ENCODE results near the gene SFMBT2. TPM values are rescaled to one million over a fixed set of nuclear protein-coding genes. Genes with fewer than 3 reads are reported as not detected.

Gene SFMBT2
- total RNA-seq, 1 experiment from 2014 or later, result 14.3 TPM

DNA sequence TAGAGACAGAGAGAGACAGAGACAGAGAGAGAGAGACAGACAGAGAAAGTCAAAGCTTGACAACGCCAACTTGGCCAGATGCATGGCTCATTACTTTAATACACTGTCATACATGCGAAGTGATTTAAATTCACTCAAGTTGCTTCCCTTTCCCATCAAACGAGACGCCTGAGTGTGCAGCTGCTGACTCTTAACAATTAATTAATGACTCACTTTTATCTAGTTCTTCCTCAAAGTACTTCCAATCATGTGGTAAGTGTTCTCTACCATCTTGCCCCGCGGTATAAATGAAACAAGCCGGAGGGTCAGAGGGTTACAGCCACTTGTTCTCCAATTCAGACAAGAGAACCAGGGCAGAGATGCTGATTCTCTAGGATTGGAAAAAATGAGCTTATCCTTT is 90.8 kb downstream of the SFMBT2 start:
- TF ChIP-seq, protein P1, sequence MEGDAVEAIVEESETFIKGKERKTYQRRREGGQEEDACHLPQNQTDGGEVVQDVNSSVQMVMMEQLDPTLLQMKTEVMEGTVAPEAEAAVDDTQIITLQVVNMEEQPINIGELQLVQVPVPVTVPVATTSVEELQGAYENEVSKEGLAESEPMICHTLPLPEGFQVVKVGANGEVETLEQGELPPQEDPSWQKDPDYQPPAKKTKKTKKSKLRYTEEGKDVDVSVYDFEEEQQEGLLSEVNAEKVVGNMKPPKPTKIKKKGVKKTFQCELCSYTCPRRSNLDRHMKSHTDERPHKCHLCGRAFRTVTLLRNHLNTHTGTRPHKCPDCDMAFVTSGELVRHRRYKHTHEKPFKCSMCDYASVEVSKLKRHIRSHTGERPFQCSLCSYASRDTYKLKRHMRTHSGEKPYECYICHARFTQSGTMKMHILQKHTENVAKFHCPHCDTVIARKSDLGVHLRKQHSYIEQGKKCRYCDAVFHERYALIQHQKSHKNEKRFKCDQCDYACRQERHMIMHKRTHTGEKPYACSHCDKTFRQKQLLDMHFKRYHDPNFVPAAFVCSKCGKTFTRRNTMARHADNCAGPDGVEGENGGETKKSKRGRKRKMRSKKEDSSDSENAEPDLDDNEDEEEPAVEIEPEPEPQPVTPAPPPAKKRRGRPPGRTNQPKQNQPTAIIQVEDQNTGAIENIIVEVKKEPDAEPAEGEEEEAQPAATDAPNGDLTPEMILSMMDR (IDR thresholded peaks at IDR 0.05), result no peak
- TF ChIP-seq MYBL2 (CRISPR knock-in tag; IDR thresholded peaks at IDR 0.05) (no peak), FOXK1 (CRISPR knock-in tag; IDR thresholded peaks at IDR 0.05) (no peak), JUN (CRISPR knock-in tag; IDR thresholded peaks at IDR 0.05) (no peak), NFE2L1 (CRISPR knock-in tag; IDR thresholded peaks at IDR 0.05) (no peak), ZNF232 (CRISPR knock-in tag; IDR thresholded peaks at IDR 0.05) (no peak), AFF4 (CRISPR knock-in tag; IDR thresholded peaks at IDR 0.05; ENCODE audit: borderline replicate concordance) (no peak)
- TF ChIP-seq, protein P2, sequence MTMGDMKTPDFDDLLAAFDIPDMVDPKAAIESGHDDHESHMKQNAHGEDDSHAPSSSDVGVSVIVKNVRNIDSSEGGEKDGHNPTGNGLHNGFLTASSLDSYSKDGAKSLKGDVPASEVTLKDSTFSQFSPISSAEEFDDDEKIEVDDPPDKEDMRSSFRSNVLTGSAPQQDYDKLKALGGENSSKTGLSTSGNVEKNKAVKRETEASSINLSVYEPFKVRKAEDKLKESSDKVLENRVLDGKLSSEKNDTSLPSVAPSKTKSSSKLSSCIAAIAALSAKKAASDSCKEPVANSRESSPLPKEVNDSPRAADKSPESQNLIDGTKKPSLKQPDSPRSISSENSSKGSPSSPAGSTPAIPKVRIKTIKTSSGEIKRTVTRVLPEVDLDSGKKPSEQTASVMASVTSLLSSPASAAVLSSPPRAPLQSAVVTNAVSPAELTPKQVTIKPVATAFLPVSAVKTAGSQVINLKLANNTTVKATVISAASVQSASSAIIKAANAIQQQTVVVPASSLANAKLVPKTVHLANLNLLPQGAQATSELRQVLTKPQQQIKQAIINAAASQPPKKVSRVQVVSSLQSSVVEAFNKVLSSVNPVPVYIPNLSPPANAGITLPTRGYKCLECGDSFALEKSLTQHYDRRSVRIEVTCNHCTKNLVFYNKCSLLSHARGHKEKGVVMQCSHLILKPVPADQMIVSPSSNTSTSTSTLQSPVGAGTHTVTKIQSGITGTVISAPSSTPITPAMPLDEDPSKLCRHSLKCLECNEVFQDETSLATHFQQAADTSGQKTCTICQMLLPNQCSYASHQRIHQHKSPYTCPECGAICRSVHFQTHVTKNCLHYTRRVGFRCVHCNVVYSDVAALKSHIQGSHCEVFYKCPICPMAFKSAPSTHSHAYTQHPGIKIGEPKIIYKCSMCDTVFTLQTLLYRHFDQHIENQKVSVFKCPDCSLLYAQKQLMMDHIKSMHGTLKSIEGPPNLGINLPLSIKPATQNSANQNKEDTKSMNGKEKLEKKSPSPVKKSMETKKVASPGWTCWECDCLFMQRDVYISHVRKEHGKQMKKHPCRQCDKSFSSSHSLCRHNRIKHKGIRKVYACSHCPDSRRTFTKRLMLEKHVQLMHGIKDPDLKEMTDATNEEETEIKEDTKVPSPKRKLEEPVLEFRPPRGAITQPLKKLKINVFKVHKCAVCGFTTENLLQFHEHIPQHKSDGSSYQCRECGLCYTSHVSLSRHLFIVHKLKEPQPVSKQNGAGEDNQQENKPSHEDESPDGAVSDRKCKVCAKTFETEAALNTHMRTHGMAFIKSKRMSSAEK (CRISPR knock-in tag; IDR thresholded peaks at IDR 0.05; ENCODE audit: borderline replicate concordance), result no peak
- Mint-ChIP-seq H3K4me1 (peaks cover 33% of the 10 kb centered on the region), H3K36me3 (peaks cover 17% of the 10 kb centered on the region), H3K27ac (no peak overlapping the region), H3K27me3 (ENCODE audit: low read depth) (no peaks in the 10 kb centered on the region), H3K9me3 (peaks cover 18% of the 10 kb centered on the region; the same call in 1 of the 2 replicates), H3K4me3 (no peak overlapping the region)
- ATAC-seq (no peak), DNase-seq (ENCODE audit: low spot score) (no peak)
- POLR2A ChIA-PET, result no interaction called here
- CTCF ChIA-PET, result no interaction called here

GRCh38 chr10:7319632-7320031 is 91.2 kb downstream of the SFMBT2 start:
- ChIA-PET CTCF (no interaction called here), POLR2A (interaction anchor here (0.8 kb wide), 1 partner anchor 126 kb away, joined by 3 read pairs; no protein-coding TSS in a partner anchor)
- peaks cover 18% of the 10 kb centered on the region; the same call in 1 of the 2 replicates for H3K9me3 Mint-ChIP-seq
- TF ChIP-seq TCF7 (CRISPR knock-in tag; IDR thresholded peaks at IDR 0.05; ENCODE audit: low read depth) (no peak), ZNF396 (CRISPR knock-in tag; IDR thresholded peaks at IDR 0.05; ENCODE audit: borderline replicate concordance) (no peak), FOXJ3 (CRISPR knock-in tag; IDR thresholded peaks at IDR 0.05; ENCODE audit: borderline replicate concordance) (no peak), TEAD1 (CRISPR knock-in tag; IDR thresholded peaks at IDR 0.05) (no peak), NR2C2 (CRISPR knock-in tag; IDR thresholded peaks at IDR 0.05) (no peak)
- DNase-seq (ENCODE audit: low spot score), result no peak
- H3K4me3 Mint-ChIP-seq, result no peak overlapping the region
- H3K27me3 Mint-ChIP-seq (ENCODE audit: low read depth), result no peaks in the 10 kb centered on the region
- no peak for ATAC-seq
- H3K4me1 Mint-ChIP-seq, result peaks cover 36% of the 10 kb centered on the region
- no peak overlapping the region for H3K27ac Mint-ChIP-seq
- peaks cover 17% of the 10 kb centered on the region for H3K36me3 Mint-ChIP-seq

DNA sequence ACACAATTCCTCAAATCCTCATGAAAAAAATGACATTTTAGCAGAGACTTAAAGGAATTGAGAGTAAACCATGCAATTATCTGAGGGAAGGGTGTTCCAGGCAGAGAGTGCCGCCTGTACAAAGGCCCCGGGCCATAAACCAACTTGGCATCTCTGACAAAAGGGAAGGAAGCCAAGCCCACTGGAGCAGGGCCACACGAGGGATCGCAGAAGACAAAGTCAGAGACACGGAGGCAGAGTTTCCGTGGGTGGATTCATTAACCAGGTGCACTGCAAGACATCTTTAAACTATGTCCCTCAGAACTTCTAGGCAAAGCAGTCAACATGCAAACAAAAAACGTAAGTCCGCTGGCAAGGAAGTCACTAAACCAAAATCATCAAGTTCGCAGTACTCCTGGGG is 92.0 kb downstream of the SFMBT2 start:
- H3K4me1 Mint-ChIP-seq, result peaks cover 37% of the 10 kb centered on the region
- CTCF ChIA-PET, result no interaction called here
- peaks cover 11% of the 10 kb centered on the region for H3K36me3 Mint-ChIP-seq
- ATAC-seq (no peak), DNase-seq (ENCODE audit: low spot score) (no peak)
- H3K4me3 Mint-ChIP-seq, result no peak overlapping the region
- no peak overlapping the region for H3K27ac Mint-ChIP-seq
- POLR2A ChIA-PET, result interaction anchor here (0.8 kb wide), 1 partner anchor 127 kb away, joined by 3 read pairs; no protein-coding TSS in a partner anchor
- H3K9me3 Mint-ChIP-seq, result peaks cover 11% of the 10 kb centered on the region; the same call in 1 of the 2 replicates
- H3K27me3 Mint-ChIP-seq (ENCODE audit: low read depth), result no peaks in the 10 kb centered on the region
- TF ChIP-seq, protein P3, sequence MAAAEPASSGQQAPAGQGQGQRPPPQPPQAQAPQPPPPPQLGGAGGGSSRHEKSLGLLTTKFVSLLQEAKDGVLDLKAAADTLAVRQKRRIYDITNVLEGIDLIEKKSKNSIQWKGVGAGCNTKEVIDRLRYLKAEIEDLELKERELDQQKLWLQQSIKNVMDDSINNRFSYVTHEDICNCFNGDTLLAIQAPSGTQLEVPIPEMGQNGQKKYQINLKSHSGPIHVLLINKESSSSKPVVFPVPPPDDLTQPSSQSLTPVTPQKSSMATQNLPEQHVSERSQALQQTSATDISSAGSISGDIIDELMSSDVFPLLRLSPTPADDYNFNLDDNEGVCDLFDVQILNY (CRISPR knock-in tag; IDR thresholded peaks at IDR 0.05), result no peak
- TF ChIP-seq TEAD1 (CRISPR knock-in tag; IDR thresholded peaks at IDR 0.05), result no peak
- no peak for TF ChIP-seq ZNF263 (CRISPR knock-in tag; IDR thresholded peaks at IDR 0.05; ENCODE audit: low read depth)
- TF ChIP-seq, protein P4, sequence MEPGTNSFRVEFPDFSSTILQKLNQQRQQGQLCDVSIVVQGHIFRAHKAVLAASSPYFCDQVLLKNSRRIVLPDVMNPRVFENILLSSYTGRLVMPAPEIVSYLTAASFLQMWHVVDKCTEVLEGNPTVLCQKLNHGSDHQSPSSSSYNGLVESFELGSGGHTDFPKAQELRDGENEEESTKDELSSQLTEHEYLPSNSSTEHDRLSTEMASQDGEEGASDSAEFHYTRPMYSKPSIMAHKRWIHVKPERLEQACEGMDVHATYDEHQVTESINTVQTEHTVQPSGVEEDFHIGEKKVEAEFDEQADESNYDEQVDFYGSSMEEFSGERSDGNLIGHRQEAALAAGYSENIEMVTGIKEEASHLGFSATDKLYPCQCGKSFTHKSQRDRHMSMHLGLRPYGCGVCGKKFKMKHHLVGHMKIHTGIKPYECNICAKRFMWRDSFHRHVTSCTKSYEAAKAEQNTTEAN (CRISPR knock-in tag; IDR thresholded peaks at IDR 0.05), result no peak
- TF ChIP-seq STAT6 (CRISPR knock-in tag; conservative IDR thresholded peaks at IDR 0.05; ENCODE audit: low read depth), result no peak
- no peak for TF ChIP-seq ZNF396 (CRISPR knock-in tag; IDR thresholded peaks at IDR 0.05; ENCODE audit: borderline replicate concordance)
- no peak for TF ChIP-seq FOXK1 (CRISPR knock-in tag; IDR thresholded peaks at IDR 0.05)
